Keratinocyte (primary cell): ENCODE measurements around the gene EPG5. TPM values are rescaled to one million over a fixed set of nuclear protein-coding genes. Genes with fewer than 3 reads are reported as not detected.

Experiments
- DNase-seq: peaks from one replicate; pipeline ENCODE4 v3.0.0-alpha.2; 2011; ENCODE audit warnings: low read depth, missing footprints, low spot score
- FAIRE-seq: peaks from 2 replicates; lab custom pipeline; 2011; peaks lifted over from hg19 to GRCh38; lab: Jason Lieb, UNC
- H2AFZ ChIP-seq: 2 replicates; pipeline ENCODE4 v1.6.0; 2012; ENCODE audit warnings: low read length, control low read depth, inconsistent platforms; ENCODE audit not compliant: control insufficient read depth
- H3K27ac ChIP-seq: 2 replicates; pipeline ENCODE4 v1.5.1; 2011; ENCODE audit warnings: low read length; ENCODE audit not compliant: control insufficient read depth, insufficient read depth
- H3K27me3 ChIP-seq: 3 replicates; pipeline ENCODE4 v1.6.0; 2011; ENCODE audit warnings: low read length; ENCODE audit not compliant: control insufficient read depth, insufficient read depth; ENCODE audit errors: extremely low read depth
- H3K36me3 ChIP-seq, 2 experiments: 2 replicates in 1 of 2; 3 replicates in 1 of 2; pipeline ENCODE4 v1.5.1; 2011; ENCODE audit warnings: low read length in 2 of 2, mild to moderate bottlenecking in 1 of 2; ENCODE audit not compliant: control insufficient read depth in 2 of 2, insufficient read depth in 2 of 2; ENCODE audit errors: extremely low read depth in 1 of 2
- H3K4me1 ChIP-seq: 3 replicates; pipeline ENCODE4 v1.5.1; 2011; ENCODE audit warnings: low read length; ENCODE audit not compliant: control insufficient read depth, insufficient read depth; ENCODE audit errors: extremely low read depth
- H3K4me2 ChIP-seq: 3 replicates; pipeline ENCODE4 v1.6.0; 2011; ENCODE audit warnings: low read depth, low read length; ENCODE audit not compliant: control insufficient read depth, insufficient read depth; ENCODE audit errors: extremely low read depth
- H3K4me3 ChIP-seq, 3 experiments: fragments of 200-600 bp in 1 of 3; sonication (generic) in 1 of 3; 2 replicates in 2 of 3; 3 replicates in 1 of 3; pipeline ENCODE4 v1.5.1; 2011 to 2016; ENCODE audit warnings: low read length in 3 of 3, mild to moderate bottlenecking in 3 of 3, control low read depth in 2 of 3, inconsistent platforms in 1 of 3, low read depth in 1 of 3, mixed read lengths in 1 of 3, mixed run types in 1 of 3, moderate library complexity in 1 of 3; ENCODE audit not compliant: control insufficient read depth in 2 of 3, insufficient read depth in 2 of 3; ENCODE audit errors: extremely low read depth in 1 of 3
- H3K79me2 ChIP-seq: 2 replicates; pipeline ENCODE4 v1.6.0; 2012; ENCODE audit warnings: low read length; ENCODE audit not compliant: control insufficient read depth, insufficient read depth
- H3K9ac ChIP-seq: 3 replicates; pipeline ENCODE4 v1.6.0; 2011; ENCODE audit warnings: low read length; ENCODE audit not compliant: control insufficient read depth, insufficient read depth; ENCODE audit errors: extremely low read depth
- H3K9me1 ChIP-seq: 3 replicates; pipeline ENCODE4 v1.6.0; 2011; ENCODE audit warnings: low read length; ENCODE audit not compliant: control insufficient read depth, insufficient read depth; ENCODE audit errors: extremely low read depth
- H3K9me3 ChIP-seq: 2 replicates; pipeline ENCODE4 v1.5.1; 2012; ENCODE audit warnings: low read depth, low read length; ENCODE audit not compliant: control insufficient read depth
- H4K20me1 ChIP-seq: 3 replicates; pipeline ENCODE4 v1.6.0; 2011; ENCODE audit warnings: low read length; ENCODE audit not compliant: control insufficient read depth, insufficient read depth; ENCODE audit errors: extremely low read depth
- EZH2 ChIP-seq: IDR thresholded peaks from one replicate; pipeline ENCODE4 v1.6.1; 2012; ENCODE audit warnings: inconsistent platforms, mild to moderate bottlenecking, low read length, moderate library complexity
- dilution Hi-C: fragments of 300-500 bp; cut with MboI; formaldehyde crosslinking; loops from one replicate; pipeline ENCODE4 v1.7.0; 2020; ENCODE audit warnings: low sequenced_read_pairs; ENCODE audit not compliant: extremely low pct_ligation_motif_present
- polyA plus RNA-seq, 5 experiments: library from polyadenylated mRNA; depleted of rRNA in 3 of 5; stranded (reverse) in 3 of 5; stranded (forward) in 1 of 5; unstranded in 1 of 5; fragments of >200 nt; gene quantifications; 1 replicate in 1 of 5; 2 replicates in 3 of 5; 3 replicates in 1 of 5; pipeline versions ENCODE4 v1.2.1 to v1.2.3, GENCODE V29; 2011 to 2012; ENCODE audit warnings: missing spikeins in 2 of 5, low read depth in 1 of 5, low replicate concordance in 1 of 5
- TF ChIP-seq, protein P1 (sequence below), 3 experiments: IDR thresholded peaks in 1 of 3; conservative IDR thresholded peaks in 1 of 3; optimal IDR thresholded peaks in 1 of 3; 2 replicates in 2 of 3; 3 replicates in 1 of 3; pipeline versions ENCODE3 to v1.5.1; 2011; ENCODE audit warnings: low read length in 3 of 3, mild to moderate bottlenecking in 3 of 3, moderate library complexity in 2 of 3, control low read depth in 1 of 3, inconsistent platforms in 1 of 3; ENCODE audit not compliant: insufficient read depth in 2 of 3; ENCODE audit errors: extremely low read depth in 1 of 3

The EPG5 gene
- polyA plus RNA-seq, 1 donor (not counting 4 experiments of a cell fraction or from before 2014, with no cell fraction given): 17.8 TPM

DNA sequence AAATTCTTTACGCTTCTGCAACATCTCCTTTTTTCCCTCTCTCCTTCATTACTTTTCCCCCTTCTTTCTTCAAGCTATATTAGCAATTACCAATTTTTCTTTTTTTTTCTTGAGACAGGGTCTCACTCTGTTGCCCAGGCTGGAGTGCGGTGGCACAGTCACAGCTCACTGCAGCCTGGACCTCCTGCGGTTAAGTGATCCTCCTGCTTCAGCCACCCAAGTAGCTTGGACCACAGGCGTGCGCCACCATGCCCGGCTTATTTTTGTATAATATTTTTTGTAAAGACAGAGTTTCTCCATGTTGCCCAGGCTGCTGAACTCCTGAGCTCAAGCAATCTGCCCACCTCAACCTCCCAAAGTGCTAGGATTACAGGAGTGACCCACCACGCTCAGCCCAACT, 70.7 kb downstream of the EPG5 start:
- no peak overlapping the region for H3K4me2 ChIP-seq
- H3K9ac ChIP-seq: no peak overlapping the region
- no peaks in the 10 kb centered on the region for H3K9me3 ChIP-seq
- TF ChIP-seq, protein P1, sequence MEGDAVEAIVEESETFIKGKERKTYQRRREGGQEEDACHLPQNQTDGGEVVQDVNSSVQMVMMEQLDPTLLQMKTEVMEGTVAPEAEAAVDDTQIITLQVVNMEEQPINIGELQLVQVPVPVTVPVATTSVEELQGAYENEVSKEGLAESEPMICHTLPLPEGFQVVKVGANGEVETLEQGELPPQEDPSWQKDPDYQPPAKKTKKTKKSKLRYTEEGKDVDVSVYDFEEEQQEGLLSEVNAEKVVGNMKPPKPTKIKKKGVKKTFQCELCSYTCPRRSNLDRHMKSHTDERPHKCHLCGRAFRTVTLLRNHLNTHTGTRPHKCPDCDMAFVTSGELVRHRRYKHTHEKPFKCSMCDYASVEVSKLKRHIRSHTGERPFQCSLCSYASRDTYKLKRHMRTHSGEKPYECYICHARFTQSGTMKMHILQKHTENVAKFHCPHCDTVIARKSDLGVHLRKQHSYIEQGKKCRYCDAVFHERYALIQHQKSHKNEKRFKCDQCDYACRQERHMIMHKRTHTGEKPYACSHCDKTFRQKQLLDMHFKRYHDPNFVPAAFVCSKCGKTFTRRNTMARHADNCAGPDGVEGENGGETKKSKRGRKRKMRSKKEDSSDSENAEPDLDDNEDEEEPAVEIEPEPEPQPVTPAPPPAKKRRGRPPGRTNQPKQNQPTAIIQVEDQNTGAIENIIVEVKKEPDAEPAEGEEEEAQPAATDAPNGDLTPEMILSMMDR (optimal IDR thresholded peaks at IDR 0.05 in 1 of 3, IDR thresholded peaks at IDR 0.05 in 1 of 3, conservative IDR thresholded peaks at IDR 0.05 in 1 of 3; ENCODE audit: extremely low read depth in 1 of 3, insufficient read depth in 2 of 3, low read length in 3 of 3): no peak
- no peak for TF ChIP-seq EZH2
- dilution Hi-C loops: no loop called here
- no peaks in the 10 kb centered on the region for H4K20me1 ChIP-seq
- DNase-seq: no peak
- H3K27ac ChIP-seq: no peak overlapping the region
- no peaks in the 10 kb centered on the region for H3K79me2 ChIP-seq
- H3K27me3 ChIP-seq: no peaks in the 10 kb centered on the region
- FAIRE-seq: no peak
- no peaks in the 10 kb centered on the region for H3K4me1 ChIP-seq
- H3K4me3 ChIP-seq: no peak overlapping the region
- peaks cover 12 to 13% of the 10 kb centered on the region in 2 experiments for H3K36me3 ChIP-seq
- H3K9me1 ChIP-seq: no peaks in the 10 kb centered on the region
- H2AFZ ChIP-seq: no peak overlapping the region

- H3K4me3 ChIP-seq: no peak overlapping the region
- no peaks in the 10 kb centered on the region for H3K4me1 ChIP-seq
- no peak for TF ChIP-seq EZH2
- TF ChIP-seq, protein P1 (optimal IDR thresholded peaks at IDR 0.05 in 1 of 3, IDR thresholded peaks at IDR 0.05 in 1 of 3, conservative IDR thresholded peaks at IDR 0.05 in 1 of 3; ENCODE audit: extremely low read depth in 1 of 3, insufficient read depth in 2 of 3, low read length in 3 of 3): no peak
- H3K9me1 ChIP-seq: no peaks in the 10 kb centered on the region
- no peaks in the 10 kb centered on the region for H3K79me2 ChIP-seq
- no peak overlapping the region for H3K4me2 ChIP-seq
- no peak overlapping the region for H3K9ac ChIP-seq
- FAIRE-seq (no peak), DNase-seq (no peak)
- H3K27ac ChIP-seq: no peak overlapping the region
- dilution Hi-C loops: no loop called here
- peaks cover 3 to 7% of the 10 kb centered on the region in 2 experiments for H3K36me3 ChIP-seq
- no peaks in the 10 kb centered on the region for H3K9me3 ChIP-seq
- no peaks in the 10 kb centered on the region for H4K20me1 ChIP-seq
- H3K27me3 ChIP-seq: no peaks in the 10 kb centered on the region
- no peak overlapping the region for H2AFZ ChIP-seq
Observed at GRCh38 chr18:45895339-45895738, 71.8 kb downstream of the EPG5 start.
